ENCODE results near the gene ETFB. TPM values are rescaled to one million over a fixed set of nuclear protein-coding genes. Genes with fewer than 3 reads are reported as not detected.

The ETFB gene
- total and polyA plus RNA-seq, 9 of the 15 experiments (the other 6 are each of a cell fraction or from before 2014, with no cell fraction given) = 18.1 to 143 (median 96.1) TPM

- TF ChIP-seq ZNF79 (CRISPR knock-in tag; IDR thresholded peaks at IDR 0.05; ENCODE audit: low read depth) (no peak), ZNF644 (tag; IDR thresholded peaks at IDR 0.05; ENCODE audit: low read depth) (no peak), ZSCAN32 (CRISPR knock-in tag; IDR thresholded peaks at IDR 0.05) (no peak), ZNF3 (CRISPR knock-in tag; IDR thresholded peaks at IDR 0.05) (no peak), TAF9B (IDR thresholded peaks at IDR 0.05; ENCODE audit: partially characterized antibody) (no peak), ZNF282 (CRISPR knock-in tag; IDR thresholded peaks at IDR 0.05) (no peak), MTA1 (IDR thresholded peaks at IDR 0.05; ENCODE audit: borderline replicate concordance) (no peak), ZC3H8 (IDR thresholded peaks at IDR 0.05) (no peak), SP2 (IDR thresholded peaks at IDR 0.05; ENCODE audit: extremely low read depth, low read depth, low read length, poor library complexity, severe bottlenecking) (no peak), YY1 (IDR thresholded peaks at IDR 0.05; ENCODE audit: borderline replicate concordance in 1 of 3, control insufficient read depth in 1 of 3, extremely low read depth in 1 of 3, insufficient read depth in 3 of 3, insufficient read length in 1 of 3, insufficient replicate concordance in 2 of 3, low read depth in 1 of 3, low read length in 2 of 3) (peak in 2 of 3 experiments; percentile 73 to 87), L3MBTL2 (IDR thresholded peaks at IDR 0.05) (peak; percentile 81; the same call in 1 of the 2 replicates), CAMTA2 (CRISPR knock-in tag; conservative IDR thresholded peaks at IDR 0.05) (no peak), DDX20 (tag; IDR thresholded peaks at IDR 0.05; ENCODE audit: low read depth) (no peak), GTF2A2 (tag; IDR thresholded peaks at IDR 0.05) (no peak), RCOR1 (IDR thresholded peaks at IDR 0.05; ENCODE audit: borderline replicate concordance in 1 of 2, low read depth in 2 of 2, low read length in 2 of 2) (no peak), TAF7 (tag; IDR thresholded peaks at IDR 0.05) (no peak), MTF1 (CRISPR knock-in tag; IDR thresholded peaks at IDR 0.05; ENCODE audit: borderline replicate concordance) (no peak), CXXC5 (CRISPR knock-in tag; IDR thresholded peaks at IDR 0.05) (peak; percentile 79), ZNF592 (IDR thresholded peaks at IDR 0.05) (no peak), ZNF655 (CRISPR knock-in tag; IDR thresholded peaks at IDR 0.05) (no peak), E2F4 (CRISPR knock-in tag; IDR thresholded peaks at IDR 0.05; ENCODE audit: low read depth) (no peak)
Measured at GRCh38 chr19:51327066-51328001, 38.9 kb downstream of the ETFB start (continued).

Measured in K562 (cell line).